Measurements from ENCODE around the gene CSNK2A2.

CSNK2A2 gene

DNA sequence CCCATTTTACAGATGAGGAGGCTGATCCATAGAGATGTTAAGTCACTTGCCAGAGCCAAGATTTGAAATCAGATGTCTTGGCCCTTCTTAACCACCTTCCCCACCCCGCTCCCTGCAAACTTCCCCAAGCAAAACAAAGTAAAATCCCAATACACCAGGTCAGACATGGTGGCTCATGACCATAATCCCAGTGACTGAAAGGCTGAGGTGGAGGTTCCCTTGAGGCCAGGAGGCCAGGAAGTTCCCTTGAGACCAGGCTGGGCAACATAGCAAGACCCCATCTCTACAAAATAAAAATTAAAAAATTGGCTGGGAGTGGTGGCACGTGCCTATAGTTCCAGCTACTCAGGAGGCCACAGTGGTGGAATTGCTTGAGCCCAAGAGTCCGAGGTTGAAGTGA is 28.9 kb upstream of the CSNK2A2 start:
- H3K4me3 ChIP-seq (ENCODE audit: insufficient read length, low read depth): no peak overlapping the region
- no peaks in the 10 kb centered on the region for H3K36me3 ChIP-seq (ENCODE audit: insufficient read depth, insufficient read length, low read length)
- H3K9ac ChIP-seq (ENCODE audit: insufficient read length, low read depth): no peak overlapping the region
- peaks cover 3% of the 10 kb centered on the region for H3K4me1 ChIP-seq (ENCODE audit: insufficient read depth, insufficient read length)
- no peak for TF ChIP-seq ZNF274 (IDR thresholded peaks at IDR 0.05; ENCODE audit: low read depth, low read length)
- no peak for TF ChIP-seq YY1 (IDR thresholded peaks at IDR 0.05; ENCODE audit: insufficient read depth, insufficient read length)
- no peak for TF ChIP-seq SUZ12 (IDR thresholded peaks at IDR 0.05; ENCODE audit: extremely low read depth, insufficient read depth, insufficient read length)
- no peak for DNase-seq (ENCODE audit: low read depth, low spot score)
- H3K9me3 ChIP-seq (ENCODE audit: insufficient read depth, low read length): no peaks in the 10 kb centered on the region
- no peaks in the 10 kb centered on the region for H3K27me3 ChIP-seq (ENCODE audit: insufficient read depth, insufficient read length)

DNA sequence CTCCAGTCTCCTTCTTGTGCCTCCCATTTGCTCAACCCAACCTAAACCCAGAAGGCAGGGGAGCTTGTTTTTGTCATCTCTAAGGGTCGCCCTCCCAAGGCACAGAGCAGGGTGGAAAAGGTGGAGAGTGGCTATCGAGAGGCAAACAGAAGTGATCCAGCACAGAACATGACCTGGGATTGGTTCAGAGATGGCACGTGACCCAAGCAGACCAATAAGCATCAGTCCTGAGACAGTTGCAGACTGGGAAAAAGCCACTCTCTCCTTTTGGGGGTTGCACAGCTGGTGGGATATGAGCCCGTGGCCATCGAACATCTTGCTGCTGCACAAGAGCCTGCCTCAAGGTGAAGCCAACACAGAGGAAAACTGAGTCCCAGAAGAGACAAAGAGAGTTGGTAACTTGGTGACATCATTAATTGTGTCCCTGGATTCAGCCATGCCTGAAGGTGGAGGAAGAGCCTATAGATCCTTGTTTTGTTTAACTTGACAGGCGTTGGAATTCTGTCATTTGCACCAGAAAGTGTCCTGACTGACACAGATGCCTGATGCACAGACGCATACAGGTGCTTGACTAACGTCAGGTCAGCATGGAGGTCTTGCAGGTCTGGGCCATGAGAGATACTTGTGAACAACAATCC is 28.2 kb upstream of the CSNK2A2 start:
- H3K4me1 ChIP-seq (ENCODE audit: insufficient read depth, insufficient read length): peaks cover 3% of the 10 kb centered on the region
- H3K36me3 ChIP-seq (ENCODE audit: insufficient read depth, insufficient read length, low read length): no peaks in the 10 kb centered on the region
- H3K27me3 ChIP-seq (ENCODE audit: insufficient read depth, insufficient read length): no peaks in the 10 kb centered on the region
- H3K9ac ChIP-seq (ENCODE audit: insufficient read length, low read depth): no peak overlapping the region
- no peaks in the 10 kb centered on the region for H3K9me3 ChIP-seq (ENCODE audit: insufficient read depth, low read length)
- TF ChIP-seq SUZ12 (IDR thresholded peaks at IDR 0.05; ENCODE audit: extremely low read depth, insufficient read depth, insufficient read length): no peak
- no peak for TF ChIP-seq YY1 (IDR thresholded peaks at IDR 0.05; ENCODE audit: insufficient read depth, insufficient read length)
- TF ChIP-seq ZNF274 (IDR thresholded peaks at IDR 0.05; ENCODE audit: low read depth, low read length): no peak
- H3K4me3 ChIP-seq (ENCODE audit: insufficient read length, low read depth): no peak overlapping the region
- no peak for DNase-seq (ENCODE audit: low read depth, low spot score)

DNA sequence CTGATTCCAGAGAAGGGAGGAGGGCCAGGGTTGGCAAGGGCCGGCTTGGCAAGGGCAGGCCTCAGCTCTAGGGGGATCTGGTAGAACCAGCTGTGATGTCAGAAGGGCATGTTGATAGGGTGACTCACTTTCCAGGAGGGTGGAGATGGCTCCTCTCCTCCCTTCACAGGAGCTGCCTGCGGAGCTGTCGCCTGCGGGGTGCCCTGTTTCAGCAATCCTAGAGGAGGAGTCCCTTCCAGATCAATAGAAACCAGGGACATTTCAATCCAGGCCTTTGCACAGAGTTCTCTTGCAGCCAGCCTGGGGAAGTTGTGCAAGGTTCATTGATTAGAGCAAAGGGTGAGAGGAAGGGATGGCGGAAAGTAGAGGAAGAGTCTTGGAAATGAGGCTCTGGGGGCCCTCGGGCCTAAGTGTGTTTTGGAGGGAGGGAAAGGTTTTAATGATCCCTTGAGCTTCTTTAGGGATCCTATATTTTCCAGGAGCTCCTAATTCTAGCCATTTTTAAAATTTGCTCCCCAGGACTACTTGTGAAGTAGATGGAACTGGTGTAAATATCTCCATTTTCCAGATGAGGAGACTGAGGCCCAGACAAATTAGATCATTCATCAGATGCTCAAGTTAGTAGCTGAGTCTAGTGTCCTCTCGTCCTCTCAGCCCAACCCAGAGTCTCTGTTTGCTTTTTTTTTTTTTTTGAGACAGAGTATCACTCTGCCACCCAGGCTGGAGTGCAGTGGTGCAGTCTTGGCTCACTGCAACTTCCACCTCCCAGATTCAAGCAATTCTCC is 24.8 kb upstream of the CSNK2A2 start:
- Histone ChIP-seq H3K9ac (ENCODE audit: insufficient read length, low read depth) (peak overlapping the region; percentile 17), H3K9me3 (ENCODE audit: insufficient read depth, low read length) (no peaks in the 10 kb centered on the region; the same call in 1 of the 2 replicates), H3K36me3 (ENCODE audit: insufficient read depth, insufficient read length, low read length) (no peaks in the 10 kb centered on the region), H3K4me1 (ENCODE audit: insufficient read depth, insufficient read length) (no peaks in the 10 kb centered on the region), H3K4me3 (ENCODE audit: insufficient read length, low read depth) (no peak overlapping the region), H3K27me3 (ENCODE audit: insufficient read depth, insufficient read length) (no peaks in the 10 kb centered on the region)
- TF ChIP-seq YY1 (IDR thresholded peaks at IDR 0.05; ENCODE audit: insufficient read depth, insufficient read length): no peak
- TF ChIP-seq SUZ12 (IDR thresholded peaks at IDR 0.05; ENCODE audit: extremely low read depth, insufficient read depth, insufficient read length): no peak
- TF ChIP-seq ZNF274 (IDR thresholded peaks at IDR 0.05; ENCODE audit: low read depth, low read length): no peak
- no peak for DNase-seq (ENCODE audit: low read depth, low spot score)

DNA sequence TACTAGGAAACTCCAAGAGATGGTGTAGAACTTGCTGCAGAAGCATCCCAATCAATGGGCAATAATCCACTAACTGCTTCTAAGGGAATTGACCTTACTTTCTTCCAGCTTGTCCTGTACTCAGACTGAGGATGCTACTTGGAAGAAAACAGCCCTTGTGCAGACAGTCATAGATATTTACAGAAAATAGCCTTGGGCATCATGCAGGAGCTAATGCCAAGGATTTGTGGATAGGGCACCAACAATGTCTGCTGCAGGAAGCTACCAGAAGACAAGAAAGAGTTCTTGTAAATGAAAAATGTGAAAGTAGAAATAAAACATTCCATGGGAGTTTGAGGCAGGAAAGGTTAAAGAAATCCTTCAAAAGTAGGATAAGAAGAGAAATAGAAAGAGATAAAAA is 21.5 kb upstream of the CSNK2A2 start:
- Histone ChIP-seq H3K4me1 (ENCODE audit: insufficient read depth, insufficient read length) (no peaks in the 10 kb centered on the region), H3K9me3 (ENCODE audit: insufficient read depth, low read length) (peaks cover 9% of the 10 kb centered on the region; the same call in 1 of the 2 replicates), H3K9ac (ENCODE audit: insufficient read length, low read depth) (no peak overlapping the region), H3K27me3 (ENCODE audit: insufficient read depth, insufficient read length) (no peaks in the 10 kb centered on the region), H3K4me3 (ENCODE audit: insufficient read length, low read depth) (no peak overlapping the region), H3K36me3 (ENCODE audit: insufficient read depth, insufficient read length, low read length) (no peaks in the 10 kb centered on the region)
- DNase-seq (ENCODE audit: low read depth, low spot score): no peak
- TF ChIP-seq ZNF274 (IDR thresholded peaks at IDR 0.05; ENCODE audit: low read depth, low read length) (no peak), SUZ12 (IDR thresholded peaks at IDR 0.05; ENCODE audit: extremely low read depth, insufficient read depth, insufficient read length) (no peak), YY1 (IDR thresholded peaks at IDR 0.05; ENCODE audit: insufficient read depth, insufficient read length) (no peak)

DNA sequence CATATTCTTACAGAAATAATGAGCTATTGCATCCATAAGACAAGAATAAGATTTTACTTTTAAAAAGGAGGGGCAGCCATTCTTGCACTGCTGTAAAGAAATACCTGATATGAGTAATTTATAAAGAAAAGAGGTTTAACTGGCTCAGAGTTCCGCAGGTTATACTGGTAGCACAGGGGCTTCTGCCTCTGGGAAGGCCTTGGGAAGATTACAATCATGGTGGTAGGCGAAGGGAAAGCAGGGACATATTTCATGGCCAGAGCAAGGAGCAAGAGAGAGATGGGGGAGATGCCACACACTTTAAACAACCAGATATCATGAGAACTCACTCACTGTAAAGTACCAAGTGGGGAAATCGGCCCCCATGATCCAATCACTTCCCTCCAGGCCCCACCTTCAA is 20.9 kb upstream of the CSNK2A2 start:
- Histone ChIP-seq H3K9ac (ENCODE audit: insufficient read length, low read depth) (no peak overlapping the region), H3K9me3 (ENCODE audit: insufficient read depth, low read length) (peaks cover 9% of the 10 kb centered on the region; the same call in 1 of the 2 replicates), H3K27me3 (ENCODE audit: insufficient read depth, insufficient read length) (no peaks in the 10 kb centered on the region), H3K36me3 (ENCODE audit: insufficient read depth, insufficient read length, low read length) (no peaks in the 10 kb centered on the region), H3K4me1 (ENCODE audit: insufficient read depth, insufficient read length) (no peaks in the 10 kb centered on the region), H3K4me3 (ENCODE audit: insufficient read length, low read depth) (no peak overlapping the region)
- TF ChIP-seq SUZ12 (IDR thresholded peaks at IDR 0.05; ENCODE audit: extremely low read depth, insufficient read depth, insufficient read length) (no peak), YY1 (IDR thresholded peaks at IDR 0.05; ENCODE audit: insufficient read depth, insufficient read length) (no peak), ZNF274 (IDR thresholded peaks at IDR 0.05; ENCODE audit: low read depth, low read length) (no peak)
- no peak for DNase-seq (ENCODE audit: low read depth, low spot score)

DNA sequence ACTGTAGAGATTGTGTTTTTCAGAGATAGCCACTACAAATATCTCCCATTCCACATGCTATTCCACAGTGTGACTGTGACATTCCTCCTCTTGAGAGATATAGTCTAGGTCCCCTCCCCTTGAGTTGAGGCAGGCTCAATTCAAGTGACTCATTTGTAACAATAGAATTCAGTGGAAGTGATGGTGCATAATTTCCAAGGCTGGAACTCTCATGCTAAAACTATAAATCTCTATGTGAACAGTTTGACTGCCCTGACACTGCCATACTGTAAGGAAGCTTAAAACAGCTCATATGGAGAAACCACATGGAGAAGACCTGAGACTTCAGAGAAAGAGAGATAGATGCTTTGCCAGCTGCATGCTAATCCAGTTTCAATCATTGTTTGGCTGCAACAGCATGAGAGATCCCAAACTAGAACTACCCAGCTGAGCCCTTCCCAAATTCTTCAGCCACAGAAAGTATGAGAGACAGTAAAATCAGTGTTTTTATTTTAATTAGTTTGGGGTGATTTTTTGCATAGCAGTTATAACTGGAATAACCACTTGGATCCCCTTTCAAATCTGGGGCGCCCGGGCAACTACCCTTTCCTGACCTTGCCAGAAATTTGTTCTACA is 19.5 kb upstream of the CSNK2A2 start:
- Histone ChIP-seq H3K27me3 (ENCODE audit: insufficient read depth, insufficient read length) (peaks cover 7% of the 10 kb centered on the region), H3K4me3 (ENCODE audit: insufficient read length, low read depth) (no peak overlapping the region), H3K9me3 (ENCODE audit: insufficient read depth, low read length) (peaks cover 9% of the 10 kb centered on the region; the same call in 1 of the 2 replicates), H3K4me1 (ENCODE audit: insufficient read depth, insufficient read length) (no peaks in the 10 kb centered on the region), H3K36me3 (ENCODE audit: insufficient read depth, insufficient read length, low read length) (no peaks in the 10 kb centered on the region), H3K9ac (ENCODE audit: insufficient read length, low read depth) (no peak overlapping the region)
- TF ChIP-seq ZNF274 (IDR thresholded peaks at IDR 0.05; ENCODE audit: low read depth, low read length) (no peak), YY1 (IDR thresholded peaks at IDR 0.05; ENCODE audit: insufficient read depth, insufficient read length) (no peak)
- DNase-seq (ENCODE audit: low read depth, low spot score): no peak
